Ishikawa (cell line): ENCODE measurements around the gene KRT15.

Experiments used
- CEBPB ChIP-seq: IDR thresholded peaks from 2 replicates; pipeline ENCODE4 v1.6.1; 2012
- CREB1 ChIP-seq: IDR thresholded peaks from 2 replicates; pipeline ENCODE4 v1.6.1; 2012; ENCODE audit warnings: low read depth
- EGR1 ChIP-seq: IDR thresholded peaks from 2 replicates; pipeline ENCODE4 v1.6.1; 2012
- EP300 ChIP-seq: IDR thresholded peaks from 2 replicates; pipeline ENCODE4 v1.6.1; 2012; ENCODE audit warnings: borderline replicate concordance
- FOXM1 ChIP-seq: IDR thresholded peaks from 2 replicates; pipeline ENCODE4 v1.6.1; 2012; ENCODE audit warnings: low read depth, borderline replicate concordance
- MAX ChIP-seq: IDR thresholded peaks from 2 replicates; pipeline ENCODE4 v1.6.1; 2012
- NFIC ChIP-seq: IDR thresholded peaks from 2 replicates; pipeline ENCODE4 v1.6.1; 2012
- RAD21 ChIP-seq: IDR thresholded peaks from 2 replicates; pipeline ENCODE4 v1.6.1; 2012; ENCODE audit warnings: low read depth
- REST ChIP-seq: IDR thresholded peaks from 2 replicates; pipeline ENCODE4 v1.6.1; 2012; ENCODE audit warnings: low read depth, mild to moderate bottlenecking
- TAF1 ChIP-seq: IDR thresholded peaks from 2 replicates; pipeline ENCODE4 v1.6.1; 2012; ENCODE audit warnings: low read depth, mild to moderate bottlenecking
- TCF12 ChIP-seq: IDR thresholded peaks from 2 replicates; pipeline ENCODE4 v1.6.1; 2012; ENCODE audit warnings: low read depth
- TEAD4 ChIP-seq: IDR thresholded peaks from 2 replicates; pipeline ENCODE4 v1.6.1; 2012
- USF1 ChIP-seq: IDR thresholded peaks from 2 replicates; pipeline ENCODE4 v1.6.1; 2012
- YY1 ChIP-seq: IDR thresholded peaks from 2 replicates; pipeline ENCODE4 v1.6.1; 2012; ENCODE audit warnings: low read depth
- ZBTB7A ChIP-seq: IDR thresholded peaks from 2 replicates; pipeline ENCODE4 v1.6.1; 2012; ENCODE audit warnings: low read depth

KRT15 gene

GRCh38 chr17:41496803-41497484 is 21.7 kb downstream of the KRT15 start:
- no peak for TF ChIP-seq CEBPB
- TF ChIP-seq YY1, result 0 out of 2 replicates have a peak, but pooled peaks have one; percentile 53
- peak; percentile 89 for TF ChIP-seq RAD21
- 0 out of 2 replicates have a peak, but pooled peaks have one; percentile 5 for TF ChIP-seq REST

GRCh38 chr17:41494524-41494923 is 24.2 kb downstream of the KRT15 start:
- TF ChIP-seq ZBTB7A (no peak), USF1 (no peak), RAD21 (no peak), FOXM1 (no peak), REST (no peak), TEAD4 (no peak)

GRCh38 chr17:41492771-41493170 is 25.9 kb downstream of the KRT15 start:
- TF ChIP-seq NFIC, result peak; percentile 64
- TF ChIP-seq CEBPB, result no peak

GRCh38 chr17:41492351-41492750 is 26.3 kb downstream of the KRT15 start:
- TF ChIP-seq ZBTB7A (no peak), CREB1 (no peak), EGR1 (no peak), TEAD4 (no peak), EP300 (no peak), RAD21 (no peak), YY1 (no peak), TAF1 (no peak), CEBPB (no peak), USF1 (no peak), MAX (no peak), REST (no peak), NFIC (no peak), FOXM1 (no peak), TCF12 (no peak)

GRCh38 chr17:41491476-41491875 is 27.2 kb downstream of the KRT15 start:
- no peak for TF ChIP-seq MAX
- TF ChIP-seq RAD21, result no peak
- no peak for TF ChIP-seq REST
- TF ChIP-seq CREB1, result no peak
- TF ChIP-seq YY1, result no peak
- no peak for TF ChIP-seq CEBPB
- no peak for TF ChIP-seq ZBTB7A
- TF ChIP-seq EGR1, result no peak
- TF ChIP-seq TCF12, result no peak
- TF ChIP-seq USF1, result no peak
- TF ChIP-seq TAF1, result no peak
- no peak for TF ChIP-seq EP300
